Lung microvascular endothelial cell (primary cell): ENCODE results near the gene TMEM184A. TPM values are rescaled to one million over a fixed set of nuclear protein-coding genes. Genes with fewer than 3 reads are reported as not detected.
"Not testable (repeated sequence)": the region's sequence is repeated elsewhere in the genome, so short reads cannot be mapped to it uniquely, and the experiment has no call there.

Source experiments
- DNase-seq, 2 donors: peaks; one replicate each; pipeline versions ENCODE4 v3.0.0 to v3.0.0-alpha.2; 2010; ENCODE audit warnings: low read depth in 2 of 2
- total RNA-seq: library from RNA; depleted of rRNA; stranded (reverse); fragments of >200 nt; gene quantifications from 2 replicates; pipeline ENCODE4 v1.2.1, GENCODE V29; 2014

TMEM184A gene
- total RNA-seq, 1 donor from 2014 or later, result under 0.01 TPM

GRCh38 chr7:1526271-1526754 is 29.7 kb downstream of the TMEM184A start:
- no peak for DNase-seq

GRCh38 chr7:1525409-1525808 is 30.6 kb downstream of the TMEM184A start:
- DNase-seq, result no peak

GRCh38 chr7:1523844-1524243 is 32.2 kb downstream of the TMEM184A start:
- DNase-seq, result no peak

GRCh38 chr7:1523208-1523607 is 32.8 kb downstream of the TMEM184A start:
- DNase-seq, result no peak

GRCh38 chr7:1521456-1521855 is 34.5 kb downstream of the TMEM184A start:
- no peak for DNase-seq

GRCh38 chr7:1520539-1521234 is 35.3 kb downstream of the TMEM184A start:
- DNase-seq, result peak; percentile 81 to 97

GRCh38 chr7:1519322-1519922 is 36.6 kb downstream of the TMEM184A start:
- DNase-seq, result not testable (repeated sequence)

GRCh38 chr7:1516586-1517251 is 39.3 kb downstream of the TMEM184A start:
- no peak for DNase-seq

- DNase-seq, result not testable (repeated sequence)
These were observed 40.5 kb downstream of the TMEM184A start for GRCh38 chr7:1515509-1515967.

GRCh38 chr7:1514995-1515401 is 41.0 kb downstream of the TMEM184A start:
- DNase-seq, result no peak

- no peak for DNase-seq
These were observed 41.6 kb downstream of the TMEM184A start for GRCh38 chr7:1514407-1514806.

GRCh38 chr7:1513657-1514095 is 42.3 kb downstream of the TMEM184A start:
- DNase-seq, result peak; percentile 76

- peak; percentile 72 to 85 for DNase-seq
These were observed 43.0 kb downstream of the TMEM184A start for GRCh38 chr7:1512781-1513656.

GRCh38 chr7:1511444-1512422 is 44.3 kb downstream of the TMEM184A start:
- no peak for DNase-seq

- no peak for DNase-seq
These were observed 45.2 kb downstream of the TMEM184A start for GRCh38 chr7:1510780-1511154.

GRCh38 chr7:1509226-1509625 is 46.8 kb downstream of the TMEM184A start:
- no peak for DNase-seq

- DNase-seq, result no peak
These were observed 47.7 kb downstream of the TMEM184A start for GRCh38 chr7:1508277-1508758.

GRCh38 chr7:1505731-1506550 is 50.1 kb downstream of the TMEM184A start:
- no peak for DNase-seq
